Glutamatergic neuron (in vitro differentiated cells): ENCODE results near the gene TMEM120B. TPM values are rescaled to one million over a fixed set of nuclear protein-coding genes. Genes with fewer than 3 reads are reported as not detected.

Experiments used
- DNase-seq: peaks from one replicate; pipeline ENCODE4 v3.0.0; 2022
- H3K27ac Mint-ChIP-seq: one replicate; pipeline ENCODE4 v1.8.0; 2020; ENCODE audit warnings: mild to moderate bottlenecking, mixed read lengths, inconsistent platforms; ENCODE audit not compliant: unreplicated experiment
- H3K27me3 Mint-ChIP-seq: one replicate; pipeline ENCODE4 v1.8.0; 2020; ENCODE audit warnings: mild to moderate bottlenecking, moderate library complexity, mixed read lengths, inconsistent platforms; ENCODE audit not compliant: unreplicated experiment
- H3K36me3 Mint-ChIP-seq: one replicate; pipeline ENCODE4 v1.8.0; 2020; ENCODE audit warnings: mild to moderate bottlenecking, mixed read lengths, inconsistent platforms; ENCODE audit not compliant: unreplicated experiment
- H3K4me1 Mint-ChIP-seq: one replicate; pipeline ENCODE4 v1.8.0; 2020; ENCODE audit warnings: mild to moderate bottlenecking, low read depth, mixed read lengths, inconsistent platforms; ENCODE audit not compliant: unreplicated experiment
- H3K4me3 Mint-ChIP-seq: one replicate; pipeline ENCODE4 v1.8.0; 2020; ENCODE audit warnings: mild to moderate bottlenecking, mixed read lengths, inconsistent platforms; ENCODE audit not compliant: unreplicated experiment
- H3K9me3 Mint-ChIP-seq: one replicate; pipeline ENCODE4 v1.8.0; 2020; ENCODE audit warnings: mild to moderate bottlenecking, moderate library complexity, mixed read lengths, inconsistent platforms; ENCODE audit not compliant: unreplicated experiment
- total RNA-seq: library from RNA; stranded (reverse); fragmentation: NEBNext Ultra II Directional; extraction: Animal tissue kit (Norgen Biotek cat#: 25700); gene quantifications from one replicate; pipeline ENCODE4 v1.2.1, GENCODE V29; 2021; ENCODE audit not compliant: unreplicated experiment
- TF ChIP-seq, protein P1 (sequence below): fragments of 200-600 bp; sonication (generic); IDR thresholded peaks from one replicate; pipeline ENCODE4 v1.5.0; 2021; ENCODE audit not compliant: partially characterized antibody, unreplicated experiment

The TMEM120B gene
- total RNA-seq, 1 donor from 2014 or later: 205 TPM

DNA sequence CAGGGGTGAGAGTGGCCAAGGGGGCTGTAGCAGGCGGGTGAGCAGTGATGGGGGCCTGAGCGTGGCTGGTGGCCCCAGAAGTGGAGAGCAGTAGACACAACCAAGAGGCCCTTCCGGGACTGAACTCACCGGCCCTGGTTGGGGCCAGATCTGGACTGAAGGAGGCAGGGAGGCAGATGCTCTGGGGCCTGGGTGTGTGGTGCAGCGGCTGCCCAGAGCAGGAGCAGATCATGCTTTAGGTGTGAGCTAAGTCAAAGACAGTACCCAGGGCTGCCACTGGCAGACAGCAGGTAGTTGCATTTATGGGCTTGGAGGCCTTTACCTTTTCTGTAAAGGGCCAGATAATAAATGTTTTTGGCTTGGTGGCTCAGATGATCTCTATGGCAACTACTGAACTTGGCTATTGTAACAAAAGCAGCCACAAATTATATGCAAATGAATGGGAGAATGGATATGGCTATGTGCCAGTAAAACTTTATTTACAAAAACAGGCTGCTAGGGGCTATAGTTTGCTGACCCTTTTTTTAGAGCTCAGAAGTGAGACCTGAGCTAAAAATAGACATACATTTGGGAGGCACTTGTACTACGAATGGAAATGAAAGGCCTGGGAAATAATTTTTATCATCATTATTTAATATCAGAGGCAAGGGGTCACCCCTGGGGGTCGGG, 116.8 kb downstream of the TMEM120B start:
- Mint-ChIP-seq H3K27me3 (peaks cover 18% of the 10 kb centered on the region), H3K4me3 (no peak overlapping the region), H3K36me3 (no peaks in the 10 kb centered on the region), H3K4me1 (no peaks in the 10 kb centered on the region), H3K9me3 (peaks cover 16% of the 10 kb centered on the region), H3K27ac (no peak overlapping the region)
- DNase-seq: no peak
- TF ChIP-seq, protein P1, sequence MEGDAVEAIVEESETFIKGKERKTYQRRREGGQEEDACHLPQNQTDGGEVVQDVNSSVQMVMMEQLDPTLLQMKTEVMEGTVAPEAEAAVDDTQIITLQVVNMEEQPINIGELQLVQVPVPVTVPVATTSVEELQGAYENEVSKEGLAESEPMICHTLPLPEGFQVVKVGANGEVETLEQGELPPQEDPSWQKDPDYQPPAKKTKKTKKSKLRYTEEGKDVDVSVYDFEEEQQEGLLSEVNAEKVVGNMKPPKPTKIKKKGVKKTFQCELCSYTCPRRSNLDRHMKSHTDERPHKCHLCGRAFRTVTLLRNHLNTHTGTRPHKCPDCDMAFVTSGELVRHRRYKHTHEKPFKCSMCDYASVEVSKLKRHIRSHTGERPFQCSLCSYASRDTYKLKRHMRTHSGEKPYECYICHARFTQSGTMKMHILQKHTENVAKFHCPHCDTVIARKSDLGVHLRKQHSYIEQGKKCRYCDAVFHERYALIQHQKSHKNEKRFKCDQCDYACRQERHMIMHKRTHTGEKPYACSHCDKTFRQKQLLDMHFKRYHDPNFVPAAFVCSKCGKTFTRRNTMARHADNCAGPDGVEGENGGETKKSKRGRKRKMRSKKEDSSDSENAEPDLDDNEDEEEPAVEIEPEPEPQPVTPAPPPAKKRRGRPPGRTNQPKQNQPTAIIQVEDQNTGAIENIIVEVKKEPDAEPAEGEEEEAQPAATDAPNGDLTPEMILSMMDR: no peak

DNA sequence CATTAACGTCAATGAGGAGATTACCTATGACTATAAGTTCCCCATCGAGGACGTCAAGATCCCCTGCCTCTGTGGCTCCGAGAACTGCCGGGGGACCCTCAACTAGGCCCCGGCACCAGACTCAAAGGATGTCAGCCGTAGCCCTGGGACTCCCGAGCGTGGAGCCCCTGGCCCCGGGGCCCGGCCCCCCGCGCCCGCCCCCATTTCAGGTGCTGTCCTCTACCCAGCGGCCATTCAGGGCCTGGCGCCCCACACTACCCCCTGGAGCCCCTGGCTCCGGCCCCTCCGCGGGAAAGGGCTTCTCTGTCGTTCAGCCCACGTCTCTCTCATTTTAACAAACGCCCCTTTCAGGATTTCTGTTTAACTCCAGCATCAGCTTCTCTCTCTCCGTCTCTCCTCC, 117.6 kb downstream of the TMEM120B start:
- TF ChIP-seq, protein P1: no peak
- Mint-ChIP-seq H3K36me3 (no peaks in the 10 kb centered on the region), H3K9me3 (peaks cover 16% of the 10 kb centered on the region), H3K27me3 (peaks cover 16% of the 10 kb centered on the region), H3K4me1 (no peaks in the 10 kb centered on the region), H3K27ac (no peak overlapping the region), H3K4me3 (no peak overlapping the region)
- DNase-seq: no peak

DNA sequence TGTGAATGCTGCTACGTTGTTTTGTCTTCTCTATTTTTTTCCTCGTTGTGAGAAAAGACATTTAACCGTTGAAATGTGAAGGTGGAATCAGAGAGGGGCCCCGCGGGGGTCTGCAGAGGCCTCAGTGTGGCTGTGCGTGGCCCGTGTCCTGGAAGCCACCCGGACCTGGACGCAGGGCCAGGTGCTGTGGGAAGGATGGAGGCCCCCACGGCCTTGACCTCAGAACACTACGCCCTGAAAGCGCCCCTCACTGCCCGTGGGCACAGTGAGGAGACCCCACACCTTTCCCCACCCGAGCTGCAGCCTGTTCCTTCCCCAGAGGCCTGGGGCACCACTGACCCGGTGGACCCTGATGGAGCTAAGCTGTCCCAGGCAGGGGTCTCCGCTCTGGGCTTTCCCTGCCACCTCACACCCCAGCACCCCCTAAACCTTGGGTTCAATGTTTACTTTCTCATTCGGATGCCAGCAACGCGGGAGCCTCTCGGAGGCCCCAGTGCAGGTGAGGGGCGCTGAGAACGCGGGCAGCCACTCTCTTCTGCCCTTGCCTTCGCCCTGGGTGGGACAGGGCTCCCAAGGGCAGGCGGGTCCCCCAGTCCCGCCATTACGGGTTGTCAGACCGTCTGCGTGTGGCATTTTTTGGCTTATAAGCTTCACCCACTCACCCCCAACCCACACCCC, 118.2 kb downstream of the TMEM120B start:
- peaks cover 16% of the 10 kb centered on the region for H3K9me3 Mint-ChIP-seq
- peaks cover 16% of the 10 kb centered on the region for H3K27me3 Mint-ChIP-seq
- H3K36me3 Mint-ChIP-seq: no peaks in the 10 kb centered on the region
- TF ChIP-seq, protein P1: no peak
- DNase-seq: no peak
- no peaks in the 10 kb centered on the region for H3K4me1 Mint-ChIP-seq
- no peak overlapping the region for H3K27ac Mint-ChIP-seq
- H3K4me3 Mint-ChIP-seq: no peak overlapping the region

Other genes with a start within 250 kb of the TMEM120B start
- gene KDM2B, start 131.7 kb upstream of the TMEM120B start, total RNA-seq: 64.3 TPM
- 15.9 TPM for gene ORAI1, start 86.2 kb upstream of the TMEM120B start, total RNA-seq
- gene MORN3, start 43.1 kb upstream of the TMEM120B start, total RNA-seq: 1.2 TPM
- gene RHOF, start 80.9 kb downstream of the TMEM120B start, total RNA-seq: 31.1 TPM
- 35.0 TPM for gene SETD1B, start 91.3 kb downstream of the TMEM120B start, total RNA-seq
- gene HPD, start 146.1 kb downstream of the TMEM120B start, total RNA-seq: not detected
- 53.2 TPM for gene PSMD9, start 176.0 kb downstream of the TMEM120B start, total RNA-seq
- gene CFAP251, start 205.8 kb downstream of the TMEM120B start, total RNA-seq: 2.8 TPM